ENCODE data around the gene CDK7.

Gene CDK7

DNA sequence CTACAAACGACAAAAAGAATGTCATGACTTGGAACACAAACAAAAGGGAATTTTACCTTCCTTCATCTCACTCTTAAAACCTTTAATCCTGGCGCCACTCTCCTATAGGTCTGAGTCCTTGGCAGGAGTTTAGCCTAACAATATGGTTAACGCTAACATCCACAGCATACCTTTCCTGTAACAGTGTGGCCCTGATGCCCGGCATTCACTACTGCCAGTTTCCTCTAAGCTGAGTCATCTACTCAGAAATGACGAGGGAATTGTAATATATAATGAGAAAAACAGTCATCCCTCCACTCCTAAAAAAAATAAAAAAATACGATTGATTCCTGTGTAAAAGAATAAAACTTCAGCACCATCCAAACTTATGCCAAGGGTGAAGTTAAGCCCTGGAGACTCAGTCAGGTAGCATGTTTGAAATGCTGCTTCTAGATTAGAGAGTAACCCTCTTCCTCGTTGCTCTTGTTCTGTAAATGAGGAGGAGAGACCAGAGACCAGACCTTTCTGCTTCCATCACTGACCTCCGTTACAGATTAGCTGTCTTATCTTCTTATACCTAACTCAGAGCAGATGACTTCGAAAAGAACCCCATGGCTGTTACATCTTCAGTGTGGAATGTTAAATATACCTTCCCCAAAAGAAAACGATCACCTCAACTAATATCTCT lies 60.5 kb downstream of the CDK7 start:
- DNase-seq = no peak

DNA sequence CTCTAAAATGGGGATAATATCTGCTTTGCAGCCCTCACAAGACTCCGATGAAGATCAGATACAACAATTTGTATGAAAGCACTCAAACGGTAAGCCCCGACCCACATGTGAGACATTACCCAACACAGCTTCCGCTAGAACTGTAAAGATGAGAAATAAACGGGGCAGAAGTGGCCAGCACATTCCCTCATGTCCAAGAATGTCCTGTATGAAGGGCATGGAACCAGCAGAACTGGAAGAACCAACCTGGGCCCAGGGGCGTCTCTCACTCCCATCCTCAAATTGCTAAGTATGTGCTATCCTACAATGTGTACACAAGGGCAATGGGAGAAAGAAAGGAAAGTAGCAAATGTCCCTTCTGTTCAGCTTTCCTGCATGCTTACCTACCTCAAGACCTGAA lies 64.9 kb downstream of the CDK7 start:
- no peak for DNase-seq

DNA sequence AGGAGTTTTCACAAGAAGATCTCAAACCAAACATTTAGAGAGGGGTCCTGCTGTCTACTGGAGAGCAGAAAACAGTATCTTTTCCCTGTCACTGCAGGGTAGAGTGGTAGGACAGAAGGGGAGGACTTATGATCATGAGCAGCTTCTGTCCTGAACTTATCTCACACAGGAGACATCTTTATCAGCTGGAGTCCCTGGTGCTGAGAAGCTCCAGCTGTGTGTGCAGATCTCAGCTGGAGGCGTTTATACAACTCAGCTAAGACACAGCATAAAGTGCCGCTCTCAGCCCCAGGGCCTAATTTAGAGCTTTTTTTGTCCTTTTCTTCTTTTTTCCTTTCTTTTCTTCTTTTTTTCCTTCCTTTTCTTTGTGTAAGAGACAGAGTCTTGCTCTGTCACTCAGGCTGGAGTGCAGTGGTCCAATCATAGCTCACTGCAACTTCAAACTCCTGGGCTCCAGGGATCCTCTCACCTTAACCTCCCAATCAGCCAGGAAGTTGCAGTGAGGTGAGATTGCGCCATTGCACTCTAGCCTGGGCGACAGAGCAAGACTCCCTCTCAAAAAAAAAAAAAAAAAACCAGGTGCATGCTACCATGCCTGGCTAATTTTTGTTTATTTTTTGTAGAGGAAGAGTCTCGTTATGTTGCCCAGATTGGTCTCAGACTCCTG lies 66.0 kb downstream of the CDK7 start:
- DNase-seq = no peak

DNA sequence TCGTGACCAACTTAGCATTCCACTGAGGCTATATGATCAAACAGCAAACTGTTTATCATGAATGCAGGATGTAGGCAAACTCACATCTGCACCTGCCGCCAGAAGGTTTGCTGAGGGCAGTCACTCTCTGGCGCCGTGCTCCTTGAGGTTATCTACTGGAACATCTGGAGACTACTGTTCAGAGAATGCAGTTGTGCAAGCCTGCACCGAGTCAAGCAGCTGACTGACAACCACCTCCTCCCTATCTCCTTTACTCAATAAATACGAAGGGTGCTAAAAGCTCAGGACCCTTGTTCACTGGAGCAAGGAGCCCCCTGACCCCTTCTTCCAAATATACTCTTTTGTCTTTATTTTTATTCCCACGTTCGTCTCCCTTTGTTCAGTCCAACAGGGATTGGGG lies 70.8 kb downstream of the CDK7 start:
- DNase-seq = no peak

DNA sequence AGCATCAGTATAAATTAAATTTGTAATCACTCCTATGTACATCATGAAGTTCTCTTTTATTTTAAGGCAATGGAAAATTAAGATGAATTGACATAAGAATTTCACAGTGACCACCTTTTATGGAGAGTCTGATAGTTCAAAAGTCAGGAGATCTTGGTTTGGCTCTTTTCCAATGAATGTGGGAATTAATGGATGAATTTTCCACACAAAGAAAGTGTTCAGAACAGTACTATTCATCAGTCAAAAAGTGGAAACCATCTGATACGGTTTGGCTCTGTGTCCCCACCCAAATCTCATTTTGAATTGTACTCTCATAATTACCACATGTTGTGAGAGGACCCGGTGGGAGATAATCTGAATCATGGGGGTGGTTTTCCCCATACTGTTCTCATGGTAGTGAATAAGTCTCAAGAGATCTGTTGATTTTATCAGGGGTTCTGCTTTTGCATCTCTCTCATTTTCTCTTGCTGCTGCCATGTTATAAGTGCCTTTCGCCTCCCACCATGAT lies 73.4 kb downstream of the CDK7 start:
- no peak for DNase-seq

DNA sequence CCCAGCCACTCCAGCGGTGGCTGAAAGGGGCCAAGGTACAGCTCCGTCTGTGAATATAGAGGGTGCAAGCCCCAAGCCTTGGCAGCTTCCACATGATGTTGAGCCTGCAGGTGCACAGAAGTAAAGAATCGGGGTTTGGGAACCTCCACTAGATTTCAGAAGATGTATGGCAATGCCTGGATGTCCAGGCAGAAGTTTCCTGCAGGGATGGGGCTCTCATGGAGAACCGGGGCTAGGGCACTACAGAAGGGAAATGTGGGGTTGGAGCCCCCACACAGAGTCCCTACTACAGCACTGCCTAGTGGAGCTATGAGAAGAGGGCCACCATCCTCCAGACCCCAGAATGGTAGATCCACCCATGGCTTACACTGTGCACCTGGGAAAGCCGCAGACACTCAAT lies 74.7 kb downstream of the CDK7 start:
- no peak for DNase-seq

DNA sequence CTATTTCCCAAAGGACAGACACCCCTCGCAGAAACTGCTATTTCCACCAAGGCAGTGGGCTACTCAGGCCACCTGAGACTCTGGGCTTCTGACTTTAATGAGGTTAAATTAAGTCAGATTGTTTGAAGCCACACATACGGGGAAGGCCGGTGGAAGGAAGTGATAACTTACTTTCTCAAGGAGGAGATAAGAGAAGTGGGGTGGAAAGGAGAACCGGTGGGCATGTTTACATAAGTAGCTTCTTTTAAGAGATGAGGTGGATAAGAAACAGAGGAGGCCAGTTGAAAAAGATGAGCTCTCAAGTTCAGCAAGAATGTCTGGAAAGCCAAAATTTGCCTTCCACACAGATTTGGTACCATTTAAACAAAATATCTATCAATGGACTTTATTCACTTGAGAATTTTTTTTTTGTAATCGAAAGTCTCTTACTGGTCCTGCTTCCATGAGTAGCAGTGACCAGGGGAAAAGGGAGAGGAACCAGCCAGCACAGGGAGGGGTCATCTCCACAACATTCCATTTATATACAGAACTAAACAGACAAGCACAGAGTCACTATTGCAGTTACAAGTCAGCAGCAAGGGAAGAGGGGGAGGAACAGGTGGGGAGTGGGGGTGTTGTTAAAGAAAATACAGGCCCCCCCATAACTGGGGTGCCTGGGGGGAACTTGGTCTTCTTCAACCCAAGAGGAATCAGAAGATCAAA lies 77.9 kb downstream of the CDK7 start:
- DNase-seq = no peak

DNA sequence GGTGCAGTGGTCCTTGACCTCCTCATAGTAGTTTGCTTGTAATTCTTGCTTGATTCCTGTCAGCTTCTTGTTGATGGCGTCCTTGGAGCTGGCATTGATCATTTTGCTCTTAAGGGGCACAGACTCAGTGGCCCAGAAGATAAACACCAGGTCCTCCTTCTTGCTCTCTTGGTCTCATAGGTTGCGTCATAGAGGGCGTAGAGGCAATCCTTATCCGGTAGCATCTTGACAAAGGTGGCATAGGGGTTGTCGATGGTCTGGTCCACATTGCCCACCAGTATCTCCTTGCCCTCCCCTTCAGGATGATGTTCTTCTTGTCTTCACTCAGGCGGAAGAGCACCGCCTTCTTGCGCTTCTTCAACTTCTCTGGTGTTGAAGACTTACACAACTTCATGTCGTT lies 78.7 kb downstream of the CDK7 start:
- no peak for DNase-seq

DNA sequence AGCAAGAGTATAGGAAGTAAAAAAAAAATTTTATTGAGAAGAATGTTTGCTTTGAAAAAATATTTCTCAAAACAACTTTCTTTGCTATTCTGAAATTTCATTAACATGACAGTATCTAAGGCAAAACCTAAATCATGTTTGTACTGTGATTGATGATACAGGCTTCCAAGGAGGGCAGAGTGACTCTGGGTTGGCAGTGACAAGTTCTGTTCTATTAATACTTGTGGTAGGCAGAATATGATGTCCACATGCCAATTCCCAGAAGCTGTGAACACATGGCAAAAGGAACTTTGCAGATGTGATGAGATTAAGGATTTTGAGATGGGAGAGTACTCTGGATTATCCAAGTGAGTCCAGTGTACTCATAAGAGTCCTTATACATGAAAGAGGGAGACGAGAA lies 81.3 kb downstream of the CDK7 start:
- no peak for DNase-seq

DNA sequence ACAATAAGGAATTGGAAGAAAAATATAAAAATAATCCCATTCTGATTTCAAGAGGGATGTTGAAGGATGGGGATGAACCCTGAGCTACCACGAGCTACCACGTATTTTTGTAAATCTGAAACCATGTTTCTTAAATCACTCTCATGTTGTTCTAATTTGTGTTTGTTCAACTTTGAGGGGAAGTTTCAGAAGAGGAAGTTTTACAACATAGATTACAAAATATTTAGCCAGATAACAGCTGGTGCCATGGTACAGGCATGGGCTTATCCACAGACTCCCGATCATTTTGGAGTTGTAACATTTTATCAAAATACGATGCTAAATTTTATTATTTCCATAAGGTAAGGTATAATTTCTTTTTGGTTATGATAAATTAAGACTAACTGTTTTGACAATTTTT lies 82.7 kb downstream of the CDK7 start:
- DNase-seq = no peak

DNA sequence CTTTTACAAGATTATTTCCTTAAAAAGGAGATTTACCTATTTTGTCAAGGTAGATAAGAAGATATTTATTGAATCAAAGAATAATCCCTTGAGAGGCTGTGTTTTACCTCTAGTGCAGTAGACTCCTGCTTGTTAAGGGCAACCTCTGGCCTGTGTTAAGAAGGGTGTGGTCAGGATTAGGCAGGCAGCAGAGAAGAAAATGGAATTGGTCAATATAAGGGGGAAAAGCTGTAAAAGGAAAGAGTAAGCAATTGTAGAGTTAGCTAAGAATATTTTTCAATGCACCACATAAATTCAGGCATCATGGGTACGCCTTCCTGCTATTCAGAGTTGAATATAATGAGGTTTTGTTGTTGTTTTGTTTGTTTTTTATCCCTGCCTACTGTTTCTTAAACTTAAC lies 91.7 kb downstream of the CDK7 start:
- DNase-seq = no peak

Measured in activated CD4-positive, alpha-beta T cell treated with anti-CD3 and anti-CD28 coated beads, Interleukin-2, amount 50 U/mL, for 4 hours (primary cell).